GM21367 (cell line): ENCODE results near the gene FALEC.

Experiments used
- ATAC-seq: cut with Tn5 transposase; IDR thresholded peaks from one replicate; pipeline ENCODE4 v1.9.1; 2021; ENCODE audit not compliant: unreplicated experiment

The FALEC gene

GRCh38 chr1:150515328-150516049 lies at the start of gene FALEC:
Gene FALEC, plus strand, starts transcription at chr1:150515752.
- peak; percentile 92 for ATAC-seq

- no peak for ATAC-seq
Observed at GRCh38 chr1:150466964-150467363, 48.6 kb upstream of the FALEC start.

GRCh38 chr1:150469291-150469690 lies 46.3 kb upstream of the FALEC start:
- ATAC-seq = no peak

- no peak for ATAC-seq
Observed at GRCh38 chr1:150472601-150473200, 42.9 kb upstream of the FALEC start.

GRCh38 chr1:150473659-150474058 lies 41.9 kb upstream of the FALEC start:
- ATAC-seq = no peak

- no peak for ATAC-seq
Observed at GRCh38 chr1:150474869-150475268, 40.7 kb upstream of the FALEC start.

- no peak for ATAC-seq
Observed at GRCh38 chr1:150476754-150477153, 38.8 kb upstream of the FALEC start.

GRCh38 chr1:150477320-150477719 lies 38.2 kb upstream of the FALEC start:
- no peak for ATAC-seq

GRCh38 chr1:150477733-150478132 lies 37.8 kb upstream of the FALEC start:
- ATAC-seq = no peak

- ATAC-seq = no peak
Observed at GRCh38 chr1:150479370-150479769, 36.2 kb upstream of the FALEC start.

GRCh38 chr1:150479927-150480352 lies 35.6 kb upstream of the FALEC start:
- no peak for ATAC-seq

GRCh38 chr1:150484431-150484830 lies 31.1 kb upstream of the FALEC start:
- ATAC-seq = no peak

GRCh38 chr1:150484861-150485260 lies 30.7 kb upstream of the FALEC start:
- no peak for ATAC-seq

- peak; percentile 99 for ATAC-seq
Observed at GRCh38 chr1:150486966-150487762, 28.4 kb upstream of the FALEC start, which contains the start of gene TARS2. Gene TARS2, plus strand, starts transcription at chr1:150487419. Its CDS starts 32 bp downstream, at chr1:150487451.

- no peak for ATAC-seq
Observed at GRCh38 chr1:150487763-150488115, 27.8 kb upstream of the FALEC start.

GRCh38 chr1:150493175-150493574 lies 22.4 kb upstream of the FALEC start:
- ATAC-seq = no peak

GRCh38 chr1:150498342-150498741 lies 17.2 kb upstream of the FALEC start:
- ATAC-seq = no peak

GRCh38 chr1:150505431-150505830 lies 10.1 kb upstream of the FALEC start:
- ATAC-seq = no peak

- ATAC-seq = no peak
Observed at GRCh38 chr1:150507912-150508864, 7.4 kb upstream of the FALEC start, which contains the start of gene ECM1. Gene ECM1, plus strand, starts transcription at chr1:150508109. Its CDS starts 101 bp downstream, at chr1:150508210.

GRCh38 chr1:150508982-150509381 lies 6.6 kb upstream of the FALEC start:
- no peak for ATAC-seq

GRCh38 chr1:150511551-150511950 lies 4.0 kb upstream of the FALEC start:
- no peak for ATAC-seq
